ENCODE data around the gene PCNA. TPM values are rescaled to one million over a fixed set of nuclear protein-coding genes. Genes with fewer than 3 reads are reported as not detected.
"Not testable (repeated sequence)": the region's sequence is repeated elsewhere in the genome, so short reads cannot be mapped to it uniquely, and the experiment has no call there.

The PCNA gene
- total and polyA plus RNA-seq, 10 of the 15 experiments (the other 5 are each of a cell fraction or from before 2014, with no cell fraction given), result 389 to 694 (median 540) TPM

GRCh38 chr20:5076913-5077312 lies 42.8 kb downstream of the PCNA start:
- H3K4me3 ChIP-seq; H3K27me3 ChIP-seq (replicated peaks in 1 of 2; ENCODE audit: control insufficient read depth in 2 of 2, insufficient read depth in 2 of 2, low read length in 1 of 2); H3K4me2 ChIP-seq (ENCODE audit: control insufficient read depth, insufficient read depth); H2AFZ ChIP-seq (ENCODE audit: control insufficient read depth, low read depth, low read length); H3K9me3 ChIP-seq (replicated peaks; ENCODE audit: control insufficient read depth, insufficient read depth, low read length); H3K9ac ChIP-seq (ENCODE audit: control insufficient read depth, insufficient read depth, low read length); BruUV-seq (replicated peaks); ATAC-seq; H3K79me2 ChIP-seq (ENCODE audit: control insufficient read depth, insufficient read depth, low read length); H3K27ac ChIP-seq (ENCODE audit: control insufficient read depth, insufficient read depth); FAIRE-seq; H4K20me1 ChIP-seq (ENCODE audit: control insufficient read depth, insufficient read depth); in situ Hi-C loops (cut with MboI); DNase-seq (ENCODE audit: low read depth, low spot score); H3K36me3 ChIP-seq (ENCODE audit: control insufficient read depth in 2 of 2, insufficient read depth in 2 of 2, low read length in 1 of 2): not testable (repeated sequence)
- ChIA-PET CTCF (interaction anchor here (0.9 to 5.0 kb wide), 5 partner anchors 14 to 79 kb away, joined by 3 to 29 read pairs (median 7); no protein-coding TSS in a partner anchor), SMC1A (ENCODE audit: uncharacterized antibody, unreplicated experiment) (interaction anchor here (0.7 to 6.6 kb wide), 9 partner anchors 14 to 263 kb away, joined by 3 to 83 read pairs (median 8); partner anchors contain the start of gene CDS2), POLR2A (interaction anchor here (0.7 to 3.2 kb wide), 7 partner anchors 12 to 104 kb away, joined by 4 to 9 read pairs (median 7); partner anchors contain the start of gene CDS2), RAD21 (ENCODE audit: unreplicated experiment) (interaction anchor here (0.7 to 3.2 kb wide), 7 partner anchors 16 to 104 kb away, joined by 3 to 15 read pairs (median 4); no protein-coding TSS in a partner anchor)
- 69% methylated on average over 2 of the region's 2 CpGs for WGBS (ENCODE audit: insufficient coverage, insufficient replicate concordance, low lambda C conversion rate, missing lambda C conversion rate)
- peak; percentile 20 for TF ChIP-seq E4F1 (IDR thresholded peaks at IDR 0.05; ENCODE audit: borderline replicate concordance, partially characterized antibody)
- peaks cover 49% of the 10 kb centered on the region for H3K4me1 ChIP-seq (ENCODE audit: control insufficient read depth, insufficient read depth, low read length)
- intact Hi-C loops (cut with micrococcal nuclease; ENCODE audit: unreplicated experiment), result loop anchor here (5.0 kb wide), 1 partner anchor 90 kb away; no protein-coding TSS in a partner anchor

GRCh38 chr20:5074232-5074674 lies 45.5 kb downstream of the PCNA start:
- Histone ChIP-seq H2AFZ (ENCODE audit: control insufficient read depth, low read depth, low read length) (no peak overlapping the region), H3K27ac (ENCODE audit: control insufficient read depth, insufficient read depth) (peak overlapping the region; percentile 40; the same call in 1 of the 2 replicates), H3K27me3 (replicated peaks in 1 of 2; ENCODE audit: control insufficient read depth in 2 of 2, insufficient read depth in 2 of 2, low read length in 1 of 2) (no peaks in the 10 kb centered on the region; a peak in 1 of 4 replicates), H3K9me3 (replicated peaks; ENCODE audit: control insufficient read depth, insufficient read depth, low read length) (no peaks in the 10 kb centered on the region; the same call in 2 of the 3 replicates), H3K4me2 (ENCODE audit: control insufficient read depth, insufficient read depth) (no peak overlapping the region; the same call in 1 of the 2 replicates), H3K79me2 (ENCODE audit: control insufficient read depth, insufficient read depth, low read length) (no peaks in the 10 kb centered on the region), H3K9ac (ENCODE audit: control insufficient read depth, insufficient read depth, low read length) (no peak overlapping the region), H3K36me3 (ENCODE audit: control insufficient read depth in 2 of 2, insufficient read depth in 2 of 2, low read length in 1 of 2) (no peaks in the 10 kb centered on the region), H3K4me1 (ENCODE audit: control insufficient read depth, insufficient read depth, low read length) (peaks cover 31% of the 10 kb centered on the region), H3K4me3 (no peak overlapping the region), H4K20me1 (ENCODE audit: control insufficient read depth, insufficient read depth) (no peaks in the 10 kb centered on the region)
- WGBS (ENCODE audit: insufficient coverage, insufficient replicate concordance, low lambda C conversion rate, missing lambda C conversion rate), result 58% methylated on average over 3 of the region's 3 CpGs
- peak; percentile 64 for ATAC-seq
- peak; percentile 44 for DNase-seq (ENCODE audit: low read depth, low spot score)
- ChIA-PET SMC1A (ENCODE audit: uncharacterized antibody, unreplicated experiment) (interaction anchor here (0.6 to 7.9 kb wide), 21 partner anchors 10 to 117 kb away, joined by 3 to 83 read pairs (median 6); no protein-coding TSS in a partner anchor), POLR2A (interaction anchor here (0.6 to 3.1 kb wide), 12 partner anchors 14 to 476 kb away, joined by 3 to 27 read pairs (median 6); no protein-coding TSS in a partner anchor), CTCF (interaction anchor here (1.3 to 5.0 kb wide), 6 partner anchors 18 to 118 kb away, joined by 3 to 29 read pairs (median 6); no protein-coding TSS in a partner anchor), RAD21 (ENCODE audit: unreplicated experiment) (interaction anchor here (0.7 to 2.8 kb wide), 16 partner anchors 18 to 260 kb away, joined by 3 to 21 read pairs (median 4); partner anchors contain the start of gene PCNA)
- FAIRE-seq, result peak; percentile 59
- in situ Hi-C loops (cut with MboI) (no loop called here), intact Hi-C loops (cut with micrococcal nuclease; ENCODE audit: unreplicated experiment) (loop anchor here (2.0 kb wide), 1 partner anchor 17 kb away; no protein-coding TSS in a partner anchor)
- no TSS peak for BruUV-seq (replicated peaks)
- TF ChIP-seq MEF2A (IDR thresholded peaks at IDR 0.05; ENCODE audit: insufficient read depth, low read depth, low read length) (peak; percentile 42; the same call in 1 of the 2 replicates), PRDM15 (CRISPR knock-in tag; IDR thresholded peaks at IDR 0.05) (no peak), IKZF1 (conservative IDR thresholded peaks at IDR 0.05) (peak; percentile 75), RFX5 (IDR thresholded peaks at IDR 0.05; ENCODE audit: low read depth, low read length) (no peak), ZZZ3 (IDR thresholded peaks at IDR 0.05; ENCODE audit: control insufficient read depth, insufficient read length, low read depth) (no peak), ZNF24 (IDR thresholded peaks at IDR 0.05) (peak; percentile 69; the same call in 1 of the 2 replicates), SREBF1 (IDR thresholded peaks at IDR 0.05; ENCODE audit: low read length) (no peak)
